Measurements from ENCODE around the gene LRRC3C. TPM values are rescaled to one million over a fixed set of nuclear protein-coding genes. Genes with fewer than 3 reads are reported as not detected.

The LRRC3C gene
- total RNA-seq, 2 donors from 2014 or later: not detected

- no peak for DNase-seq (ENCODE audit: low spot score)
- TF ChIP-seq CTCF (IDR thresholded peaks at IDR 0.05): no peak
- H3K27me3 ChIP-seq (replicated peaks; ENCODE audit: insufficient read depth): no peaks in the 10 kb centered on the region
- no peak overlapping the region for H3K27ac ChIP-seq
- no peak overlapping the region for H3K4me3 ChIP-seq
- no peaks in the 10 kb centered on the region for H3K9me3 ChIP-seq
- H3K4me1 ChIP-seq (ENCODE audit: control insufficient read depth in 1 of 2, low read depth in 2 of 2): no peaks in the 10 kb centered on the region
- ATAC-seq (ENCODE audit: insufficient number of reproducible peaks, low FRiP score, low read depth): no peak
- H3K36me3 ChIP-seq: no peaks in the 10 kb centered on the region
Measured at GRCh38 chr17:39965017-39965699, 37.6 kb downstream of the LRRC3C start.

GRCh38 chr17:39966771-39967170, 39.2 kb downstream of the LRRC3C start:
- no peaks in the 10 kb centered on the region for H3K27me3 ChIP-seq (replicated peaks; ENCODE audit: insufficient read depth)
- no peak for DNase-seq (ENCODE audit: low spot score)
- H3K4me1 ChIP-seq (ENCODE audit: control insufficient read depth in 1 of 2, low read depth in 2 of 2): no peaks in the 10 kb centered on the region
- no peaks in the 10 kb centered on the region for H3K36me3 ChIP-seq
- no peak overlapping the region for H3K4me3 ChIP-seq
- no peak for TF ChIP-seq CTCF (IDR thresholded peaks at IDR 0.05)
- H3K9me3 ChIP-seq: no peaks in the 10 kb centered on the region
- ATAC-seq (ENCODE audit: insufficient number of reproducible peaks, low FRiP score, low read depth): no peak
- H3K27ac ChIP-seq: no peak overlapping the region

- ATAC-seq (ENCODE audit: insufficient number of reproducible peaks, low FRiP score, low read depth): no peak
- no peak for DNase-seq (ENCODE audit: low spot score)
- no peak for TF ChIP-seq CTCF (IDR thresholded peaks at IDR 0.05)
Measured at GRCh38 chr17:39968761-39969160, 41.2 kb downstream of the LRRC3C start.

GRCh38 chr17:39969375-39969774, 41.8 kb downstream of the LRRC3C start:
- H3K4me3 ChIP-seq: no peak overlapping the region
- H3K36me3 ChIP-seq: no peaks in the 10 kb centered on the region
- H3K4me1 ChIP-seq (ENCODE audit: control insufficient read depth in 1 of 2, low read depth in 2 of 2): no peaks in the 10 kb centered on the region
- H3K27me3 ChIP-seq (replicated peaks; ENCODE audit: insufficient read depth): no peaks in the 10 kb centered on the region
- TF ChIP-seq CTCF (IDR thresholded peaks at IDR 0.05): no peak
- no peak for ATAC-seq (ENCODE audit: insufficient number of reproducible peaks, low FRiP score, low read depth)
- H3K9me3 ChIP-seq: no peaks in the 10 kb centered on the region
- no peak for DNase-seq (ENCODE audit: low spot score)
- no peak overlapping the region for H3K27ac ChIP-seq

More at GRCh38 chr17:39968761-39969160, 41.2 kb downstream of the LRRC3C start:
- H3K9me3 ChIP-seq: no peaks in the 10 kb centered on the region
- no peaks in the 10 kb centered on the region for H3K4me1 ChIP-seq (ENCODE audit: control insufficient read depth in 1 of 2, low read depth in 2 of 2)
- no peaks in the 10 kb centered on the region for H3K36me3 ChIP-seq
- no peak overlapping the region for H3K27ac ChIP-seq
- no peak overlapping the region for H3K4me3 ChIP-seq
- no peaks in the 10 kb centered on the region for H3K27me3 ChIP-seq (replicated peaks; ENCODE audit: insufficient read depth)

- Histone ChIP-seq H3K4me3 (no peak overlapping the region), H3K27me3 (replicated peaks; ENCODE audit: insufficient read depth) (no peaks in the 10 kb centered on the region), H3K36me3 (no peaks in the 10 kb centered on the region), H3K4me1 (ENCODE audit: control insufficient read depth in 1 of 2, low read depth in 2 of 2) (no peaks in the 10 kb centered on the region), H3K27ac (no peak overlapping the region), H3K9me3 (no peaks in the 10 kb centered on the region)
- DNase-seq (ENCODE audit: low spot score) (no peak), ATAC-seq (ENCODE audit: insufficient number of reproducible peaks, low FRiP score, low read depth) (no peak)
- TF ChIP-seq CTCF (IDR thresholded peaks at IDR 0.05): no peak
Measured at GRCh38 chr17:39970157-39970692, 42.7 kb downstream of the LRRC3C start.

All from thoracic aorta (tissue), 2 donors.